22Rv1 (cell line): ENCODE measurements around the gene WWC1.

ENCODE experiments used
- CTCF ChIP-seq: fragments of 450-650 bp; IDR thresholded peaks from 2 replicates; pipeline ENCODE4 v1.5.1; 2017; ENCODE audit warnings: mild to moderate bottlenecking
- ZFX ChIP-seq: fragments of 450-650 bp; IDR thresholded peaks from 2 replicates; pipeline ENCODE4 v1.6.1; 2017; ENCODE audit warnings: antibody characterized with exemption, borderline replicate concordance

- TF ChIP-seq CTCF (no peak), ZFX (no peak)
These were observed 12.1 kb downstream of the WWC1 start for GRCh38 chr5:168303393-168304025.
